DND-41 (cell line): ENCODE results near the gene PSMG3.

Experiments used
- ATAC-seq: fragments of 200-7000 bp; cut with Tn5 transposase; 3 replicates; pipeline ENCODE4 v1.9.1; 2021; ENCODE audit warnings: low read depth; ENCODE audit not compliant: insufficient read depth
- DNase-seq: peaks from one replicate; pipeline ENCODE4 v3.0.0-alpha.2; 2020
- H2AFZ ChIP-seq: 2 replicates; pipeline ENCODE4 v1.6.0; 2012; ENCODE audit warnings: low read depth, low read length
- H3K27ac ChIP-seq: 2 replicates; pipeline ENCODE4 v1.5.1; 2012; ENCODE audit warnings: low read length, inconsistent platforms
- H3K27me3 ChIP-seq: fragments of 200-600 bp; sonication (generic); 2 replicates; pipeline ENCODE4 v1.6.0; 2012; ENCODE audit warnings: low read length, mild to moderate bottlenecking, inconsistent platforms; ENCODE audit not compliant: insufficient read depth, poor library complexity
- H3K36me3 ChIP-seq: 2 replicates; pipeline ENCODE4 v1.5.1; 2012; ENCODE audit warnings: low read length, inconsistent platforms; ENCODE audit not compliant: insufficient read depth
- H3K4me1 ChIP-seq: 2 replicates; pipeline ENCODE4 v1.5.1; 2012; ENCODE audit warnings: mild to moderate bottlenecking, low read length; ENCODE audit not compliant: insufficient read depth
- H3K4me2 ChIP-seq: 2 replicates; pipeline ENCODE4 v1.6.0; 2012; ENCODE audit warnings: mild to moderate bottlenecking, moderate library complexity, low read length, inconsistent platforms; ENCODE audit not compliant: insufficient read depth
- H3K4me3 ChIP-seq, 2 experiments: fragments of 200-600 bp in 1 of 2; shearing (Covaris generic) in 1 of 2; 2 replicates each; pipeline ENCODE4 v1.5.1; 2012 to 2016; ENCODE audit warnings: inconsistent platforms in 2 of 2, low read length in 2 of 2, mild to moderate bottlenecking in 2 of 2, low read depth in 1 of 2, moderate library complexity in 1 of 2
- H3K79me2 ChIP-seq: 2 replicates; pipeline ENCODE4 v1.6.0; 2012; ENCODE audit warnings: low read length, inconsistent platforms; ENCODE audit not compliant: insufficient read depth
- H3K9ac ChIP-seq: 2 replicates; pipeline ENCODE4 v1.6.0; 2012; ENCODE audit warnings: low read depth, mild to moderate bottlenecking, inconsistent platforms, low read length, moderate library complexity
- H3K9me3 ChIP-seq: 2 replicates; pipeline ENCODE4 v1.5.1; 2012; ENCODE audit warnings: low read length, moderate library complexity, mild to moderate bottlenecking, inconsistent platforms; ENCODE audit not compliant: insufficient read depth, severe bottlenecking
- H4K20me1 ChIP-seq: 2 replicates; pipeline ENCODE4 v1.6.0; 2012; ENCODE audit warnings: low read length; ENCODE audit not compliant: insufficient read depth
- CTCF ChIP-seq: IDR thresholded peaks from 2 replicates; pipeline ENCODE4 v1.5.1; 2012; ENCODE audit warnings: borderline replicate concordance, low read length, moderate library complexity, mild to moderate bottlenecking; ENCODE audit not compliant: poor library complexity, severe bottlenecking; ENCODE audit errors: extremely low read depth
- EZH2 ChIP-seq: IDR thresholded peaks from 3 replicates; pipeline ENCODE4 v1.6.1; 2012; ENCODE audit warnings: borderline replicate concordance, low read depth, mild to moderate bottlenecking, moderate library complexity, low read length, inconsistent platforms; ENCODE audit not compliant: severe bottlenecking

Gene PSMG3

GRCh38 chr7:1531979-1532455 is 37.8 kb downstream of the PSMG3 start:
- Histone ChIP-seq H3K27me3 (no peaks in the 10 kb centered on the region), H3K36me3 (peaks cover 12% of the 10 kb centered on the region), H3K27ac (no peak overlapping the region), H3K79me2 (peaks cover 64% of the 10 kb centered on the region), H3K4me1 (peaks cover 30% of the 10 kb centered on the region), H3K4me2 (peak overlapping the region; percentile 95), H3K4me3 (peak overlapping the region in 1 of 2 experiments; percentile 71; a peak in 3 of 4 replicates), H3K9ac (peak overlapping the region; percentile 65), H3K9me3 (no peaks in the 10 kb centered on the region), H2AFZ (no peak overlapping the region), H4K20me1 (peaks cover 55% of the 10 kb centered on the region)
- ATAC-seq (no peak), DNase-seq (no peak)
- TF ChIP-seq CTCF: no peak
- no peak for TF ChIP-seq EZH2

GRCh38 chr7:1531263-1531978 is 38.4 kb downstream of the PSMG3 start:
- Histone ChIP-seq H2AFZ (peak overlapping the region; percentile 3; the same call in 1 of the 2 replicates), H3K27ac (peak overlapping the region; percentile 51), H3K9ac (peak overlapping the region; percentile 65), H3K4me3 (peak overlapping the region; percentile 43 to 71; a peak in 3 of 4 replicates), H3K9me3 (no peaks in the 10 kb centered on the region), H3K79me2 (peaks cover 58% of the 10 kb centered on the region), H4K20me1 (peaks cover 49% of the 10 kb centered on the region), H3K36me3 (peaks cover 9% of the 10 kb centered on the region; the same call in 1 of the 2 replicates), H3K4me1 (peaks cover 30% of the 10 kb centered on the region), H3K27me3 (peaks cover under 1% of the 10 kb centered on the region), H3K4me2 (peak overlapping the region; percentile 95)
- no peak for TF ChIP-seq EZH2
- ATAC-seq (peak; percentile 41; the same call in 2 of the 3 replicates), DNase-seq (peak; percentile 29)

GRCh38 chr7:1530946-1531262 is 38.9 kb downstream of the PSMG3 start:
- no peak overlapping the region for H2AFZ ChIP-seq
- H3K4me1 ChIP-seq: peaks cover 30% of the 10 kb centered on the region
- peak overlapping the region; percentile 26; the same call in 1 of the 2 replicates for H3K27ac ChIP-seq
- peaks cover 45% of the 10 kb centered on the region for H4K20me1 ChIP-seq
- peak overlapping the region; percentile 65 for H3K9ac ChIP-seq
- H3K4me2 ChIP-seq: peak overlapping the region; percentile 95
- peaks cover 6% of the 10 kb centered on the region; the same call in 1 of the 2 replicates for H3K36me3 ChIP-seq
- DNase-seq (no peak), ATAC-seq (no peak)
- peaks cover 3% of the 10 kb centered on the region for H3K27me3 ChIP-seq
- peak overlapping the region; percentile 43 to 71; a peak in 3 of 4 replicates for H3K4me3 ChIP-seq
- H3K9me3 ChIP-seq: no peaks in the 10 kb centered on the region
- no peak for TF ChIP-seq EZH2
- no peak for TF ChIP-seq CTCF
- H3K79me2 ChIP-seq: peaks cover 52% of the 10 kb centered on the region
